Peyer's patch (tissue), 4 donors: Measurements from ENCODE around the gene OSBPL6. TPM values are rescaled to one million over a fixed set of nuclear protein-coding genes. Genes with fewer than 3 reads are reported as not detected.
"Not testable (repeated sequence)": the region's sequence is repeated elsewhere in the genome, so short reads cannot be mapped to it uniquely, and the experiment has no call there.

Source experiments
- DNase-seq, 3 donors: peaks; one replicate each; pipeline ENCODE4 v3.0.0-alpha.2; 2017 to 2019
- H3K27ac ChIP-seq, 4 donors: fragments of 200-600 bp; sonication (generic); one replicate each; pipeline ENCODE4 v1.5.1; 2016 to 2019
- H3K27me3 ChIP-seq, 2 donors: fragments of 200-600 bp; sonication (generic); one replicate each; pipeline ENCODE4 v1.5.1; 2019
- H3K36me3 ChIP-seq, 3 donors: fragments of 200-600 bp; sonication (generic); one replicate each; pipeline ENCODE4 v1.5.1; 2016 to 2019
- H3K4me1 ChIP-seq, 4 donors: fragments of 200-600 bp; sonication (generic); one replicate each; pipeline ENCODE4 v1.5.1; 2016 to 2019
- H3K4me3 ChIP-seq, 4 donors: fragments of 200-600 bp; sonication (generic); 1 replicate in 3 of 4; 2 replicates in 1 of 4; pipeline ENCODE4 v1.5.1; 2016 to 2019; ENCODE audit warnings: mild to moderate bottlenecking in 1 of 4
- H3K9me3 ChIP-seq, 4 donors: fragments of 200-600 bp; sonication (generic); one replicate each; pipeline ENCODE4 v1.5.1; 2016 to 2019; ENCODE audit warnings: mild to moderate bottlenecking in 1 of 4
- POLR2A ChIP-seq, 2 donors: fragments of 450-650 bp; IDR thresholded peaks; one replicate each; pipeline ENCODE4 v1.5.1; 2017; ENCODE audit warnings: antibody characterized with exemption in 2 of 2, mild to moderate bottlenecking in 2 of 2, moderate library complexity in 2 of 2
- total RNA-seq, 4 donors: library from RNA; depleted of rRNA; stranded (reverse); fragments of >200 nt; gene quantifications; one replicate each; pipeline ENCODE4 v1.1.0, GENCODE V29; 2016
- TF ChIP-seq, protein P1 (sequence below), 6 experiments: fragments of 450-650 bp in 4 of 6; fragments of 200-600 bp in 2 of 6; sonication (generic) in 1 of 6; IDR thresholded peaks; one replicate each; pipeline ENCODE4 v1.5.1; 2017 to 2019; ENCODE audit warnings: antibody characterized with exemption in 6 of 6, mild to moderate bottlenecking in 3 of 6, moderate library complexity in 1 of 6

OSBPL6 gene
- total RNA-seq, 4 donors from 2014 or later, result 3.4 to 14.9 (median 4.9) TPM

DNA sequence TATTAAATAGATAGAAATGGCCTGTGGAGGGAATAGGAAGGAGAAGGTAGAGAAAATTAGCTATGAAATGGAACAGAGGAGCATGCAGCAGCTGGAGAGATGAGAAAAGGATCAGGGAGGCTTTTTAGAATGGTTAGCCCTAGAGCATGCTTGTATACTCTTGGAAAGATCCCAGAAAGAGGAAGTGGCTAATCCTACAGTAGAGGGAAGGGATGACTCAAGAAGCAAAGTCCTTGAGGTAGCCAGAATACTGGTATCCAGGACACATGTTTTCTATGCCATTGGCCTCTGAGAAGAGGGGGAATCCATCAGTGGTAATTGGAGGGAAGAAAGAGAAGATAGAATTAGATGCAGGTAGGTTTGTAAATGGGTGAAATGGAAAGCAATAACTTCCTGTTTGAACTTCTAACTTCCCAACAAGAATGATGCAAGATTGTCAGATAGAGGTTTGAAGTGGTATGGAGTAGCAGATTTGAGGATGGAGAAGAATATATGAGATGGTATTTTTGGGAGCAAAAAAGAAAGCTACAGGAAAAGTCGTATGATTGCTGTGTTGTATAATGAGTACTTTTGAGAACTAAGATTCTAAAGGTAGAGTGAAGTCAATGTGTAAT, 17.1 kb upstream of the OSBPL6 start:
- no peak for DNase-seq
- Histone ChIP-seq H3K36me3 (no peaks in the 10 kb centered on the region), H3K9me3 (no peaks in the 10 kb centered on the region), H3K27me3 (no peaks in the 10 kb centered on the region), H3K27ac (no peak overlapping the region), H3K4me3 (no peak overlapping the region), H3K4me1 (no peaks in the 10 kb centered on the region)
- TF ChIP-seq, protein P1, sequence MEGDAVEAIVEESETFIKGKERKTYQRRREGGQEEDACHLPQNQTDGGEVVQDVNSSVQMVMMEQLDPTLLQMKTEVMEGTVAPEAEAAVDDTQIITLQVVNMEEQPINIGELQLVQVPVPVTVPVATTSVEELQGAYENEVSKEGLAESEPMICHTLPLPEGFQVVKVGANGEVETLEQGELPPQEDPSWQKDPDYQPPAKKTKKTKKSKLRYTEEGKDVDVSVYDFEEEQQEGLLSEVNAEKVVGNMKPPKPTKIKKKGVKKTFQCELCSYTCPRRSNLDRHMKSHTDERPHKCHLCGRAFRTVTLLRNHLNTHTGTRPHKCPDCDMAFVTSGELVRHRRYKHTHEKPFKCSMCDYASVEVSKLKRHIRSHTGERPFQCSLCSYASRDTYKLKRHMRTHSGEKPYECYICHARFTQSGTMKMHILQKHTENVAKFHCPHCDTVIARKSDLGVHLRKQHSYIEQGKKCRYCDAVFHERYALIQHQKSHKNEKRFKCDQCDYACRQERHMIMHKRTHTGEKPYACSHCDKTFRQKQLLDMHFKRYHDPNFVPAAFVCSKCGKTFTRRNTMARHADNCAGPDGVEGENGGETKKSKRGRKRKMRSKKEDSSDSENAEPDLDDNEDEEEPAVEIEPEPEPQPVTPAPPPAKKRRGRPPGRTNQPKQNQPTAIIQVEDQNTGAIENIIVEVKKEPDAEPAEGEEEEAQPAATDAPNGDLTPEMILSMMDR (IDR thresholded peaks at IDR 0.05), result no peak
- no peak for TF ChIP-seq POLR2A (IDR thresholded peaks at IDR 0.05)

DNA sequence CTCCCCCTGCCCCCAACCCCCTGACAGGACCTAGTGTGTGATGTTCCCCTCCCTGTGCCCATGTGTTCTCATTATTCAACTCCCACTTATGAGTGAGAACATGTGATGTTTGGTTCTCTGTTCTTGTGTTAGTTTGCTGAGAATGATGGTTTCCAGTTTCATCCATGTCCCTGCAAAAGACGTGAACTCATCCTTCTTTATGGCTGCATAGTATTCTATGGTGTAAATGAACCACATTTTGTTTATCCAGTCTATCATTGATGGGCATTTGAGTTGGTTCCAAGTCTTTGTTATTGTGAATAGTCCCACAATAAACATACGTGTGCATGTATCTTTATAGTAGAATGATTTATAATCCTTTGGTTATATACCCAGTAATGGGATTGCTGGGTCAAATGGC, 13.7 kb upstream of the OSBPL6 start:
- H3K4me1 ChIP-seq, DNase-seq, H3K36me3 ChIP-seq, H3K4me3 ChIP-seq, H3K27me3 ChIP-seq, H3K9me3 ChIP-seq, H3K27ac ChIP-seq: not testable (repeated sequence)

DNA sequence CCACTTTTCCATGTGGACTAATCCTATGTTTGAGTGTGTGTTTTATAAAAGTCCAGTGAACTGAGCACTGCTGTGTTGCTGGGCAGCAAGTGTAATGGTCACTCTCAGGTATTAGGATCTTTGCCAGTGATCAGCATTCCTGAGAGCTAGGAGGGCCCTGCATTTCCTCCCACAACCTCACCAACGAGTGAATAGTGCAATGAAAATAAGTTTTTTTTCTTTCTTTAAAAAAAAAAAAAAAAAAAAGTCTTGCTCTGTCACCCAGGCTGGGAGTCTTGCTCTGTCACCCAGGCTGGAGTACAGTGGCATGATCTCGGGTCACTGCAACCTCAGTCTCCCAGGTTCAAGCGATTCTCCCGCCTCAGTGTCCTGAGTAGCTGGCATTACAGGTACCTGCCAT, 6.5 kb upstream of the OSBPL6 start:
- no peak for DNase-seq
- Histone ChIP-seq H3K9me3 (no peaks in the 10 kb centered on the region), H3K4me1 (no peaks in the 10 kb centered on the region), H3K4me3 (no peak overlapping the region), H3K27me3 (no peaks in the 10 kb centered on the region), H3K27ac (no peak overlapping the region), H3K36me3 (no peaks in the 10 kb centered on the region)
- TF ChIP-seq, protein P1 (IDR thresholded peaks at IDR 0.05), result no peak
- no peak for TF ChIP-seq POLR2A (IDR thresholded peaks at IDR 0.05)

DNA sequence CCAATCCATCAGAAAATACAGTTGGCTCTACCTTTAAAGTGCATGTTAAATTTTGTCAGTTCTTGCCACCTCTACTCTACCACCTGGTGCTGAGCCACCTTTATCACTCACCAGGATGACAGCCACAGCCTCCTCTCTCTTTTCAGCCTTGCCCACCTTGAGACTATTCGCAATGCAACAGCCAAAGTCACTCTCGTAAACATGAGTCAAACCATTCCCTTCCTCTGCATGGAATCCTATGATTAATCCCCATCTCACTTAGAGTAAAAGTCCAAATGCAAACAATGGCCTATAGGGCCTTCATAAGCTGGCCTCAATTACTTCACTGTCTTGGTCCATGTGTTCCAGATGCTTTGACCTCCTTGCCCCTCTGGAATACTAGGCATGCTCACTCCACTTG, 5.8 kb upstream of the OSBPL6 start:
- no peaks in the 10 kb centered on the region for H3K36me3 ChIP-seq
- H3K27ac ChIP-seq, result no peak overlapping the region
- no peaks in the 10 kb centered on the region for H3K27me3 ChIP-seq
- H3K9me3 ChIP-seq, result no peaks in the 10 kb centered on the region
- TF ChIP-seq, protein P1 (IDR thresholded peaks at IDR 0.05), result no peak
- no peak for TF ChIP-seq POLR2A (IDR thresholded peaks at IDR 0.05)
- H3K4me3 ChIP-seq, result no peak overlapping the region
- H3K4me1 ChIP-seq, result peaks cover 0 to 3% (median 0%) of the 10 kb centered on the region in 4 donors
- no peak for DNase-seq

DNA sequence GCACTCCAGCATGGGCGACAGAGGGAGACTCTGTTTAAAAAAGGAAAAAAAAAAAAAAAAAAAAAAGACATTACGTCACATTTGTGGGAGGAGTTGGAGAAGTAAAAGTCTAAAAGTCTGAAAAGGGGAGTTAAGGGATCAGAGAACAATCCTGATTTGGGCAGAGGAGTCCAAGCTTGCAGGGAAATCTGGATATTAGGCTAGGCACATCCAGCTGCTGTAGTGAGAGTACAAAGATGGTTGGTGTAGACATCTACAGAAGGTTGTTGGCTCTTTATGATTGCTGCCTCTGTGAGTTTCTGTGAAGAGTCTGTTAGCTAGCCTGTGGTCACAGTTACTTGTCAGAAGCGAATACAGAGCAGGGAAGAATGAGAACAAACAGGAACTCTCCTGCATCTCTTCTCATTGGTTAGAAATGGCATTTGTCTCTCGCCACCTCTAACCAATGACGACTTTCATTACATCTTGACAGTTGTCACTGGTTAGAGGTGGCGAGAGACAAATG, 3.3 kb upstream of the OSBPL6 start:
- TF ChIP-seq POLR2A (IDR thresholded peaks at IDR 0.05), result no peak
- TF ChIP-seq, protein P1 (IDR thresholded peaks at IDR 0.05), result no peak
- Histone ChIP-seq H3K36me3 (no peaks in the 10 kb centered on the region), H3K4me3 (no peak overlapping the region), H3K27me3 (no peaks in the 10 kb centered on the region), H3K27ac (no peak overlapping the region), H3K9me3 (no peaks in the 10 kb centered on the region), H3K4me1 (peaks cover 0 to 5% (median 0%) of the 10 kb centered on the region in 4 donors)
- no peak for DNase-seq

DNA sequence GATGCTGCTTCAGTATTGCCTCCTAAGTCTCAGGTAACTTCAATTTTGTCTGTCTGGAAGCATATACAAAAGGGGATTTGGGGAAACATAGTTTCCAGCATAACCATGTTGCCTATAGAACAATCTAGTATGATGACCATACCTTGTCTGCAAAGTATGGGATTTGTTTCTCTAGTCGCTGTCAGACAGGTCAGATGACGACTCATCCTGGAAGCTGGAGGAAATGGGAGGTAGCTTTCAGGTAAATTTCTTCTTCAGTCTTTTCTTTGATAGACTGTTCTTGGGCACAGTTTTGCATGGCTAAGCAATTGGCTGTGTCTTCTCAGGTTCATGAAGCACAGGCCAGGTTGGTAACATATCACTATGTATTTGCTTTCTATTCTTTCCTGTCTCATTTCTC, 2.8 kb upstream of the OSBPL6 start:
- DNase-seq, result no peak

More for the DNA sequence above, 2.8 kb upstream of the OSBPL6 start:
- Histone ChIP-seq H3K27me3 (no peaks in the 10 kb centered on the region), H3K27ac (no peak overlapping the region), H3K4me1 (peaks cover 0 to 5% (median 0%) of the 10 kb centered on the region in 4 donors), H3K36me3 (no peaks in the 10 kb centered on the region), H3K4me3 (no peak overlapping the region), H3K9me3 (no peaks in the 10 kb centered on the region)
- no peak for TF ChIP-seq POLR2A (IDR thresholded peaks at IDR 0.05)
- TF ChIP-seq, protein P1 (IDR thresholded peaks at IDR 0.05), result no peak
